Uterus (tissue), 2 donors: Measurements from ENCODE around the gene TFF1.

Experiments
- CTCF ChIP-seq, 4 experiments: fragments of 200-600 bp in 2 of 4; fragments of 450-650 bp in 2 of 4; sonication (generic) in 2 of 4; IDR thresholded peaks; one replicate each; pipeline ENCODE4 v1.5.1; 2016 to 2019; ENCODE audit warnings: antibody characterized with exemption in 4 of 4, mild to moderate bottlenecking in 2 of 4, moderate library complexity in 1 of 4
- POLR2A ChIP-seq, 2 donors: fragments of 450-650 bp; IDR thresholded peaks; one replicate each; pipeline ENCODE4 v1.6.1; 2016; ENCODE audit warnings: antibody characterized with exemption in 2 of 2, mild to moderate bottlenecking in 1 of 2, moderate library complexity in 1 of 2

DNA sequence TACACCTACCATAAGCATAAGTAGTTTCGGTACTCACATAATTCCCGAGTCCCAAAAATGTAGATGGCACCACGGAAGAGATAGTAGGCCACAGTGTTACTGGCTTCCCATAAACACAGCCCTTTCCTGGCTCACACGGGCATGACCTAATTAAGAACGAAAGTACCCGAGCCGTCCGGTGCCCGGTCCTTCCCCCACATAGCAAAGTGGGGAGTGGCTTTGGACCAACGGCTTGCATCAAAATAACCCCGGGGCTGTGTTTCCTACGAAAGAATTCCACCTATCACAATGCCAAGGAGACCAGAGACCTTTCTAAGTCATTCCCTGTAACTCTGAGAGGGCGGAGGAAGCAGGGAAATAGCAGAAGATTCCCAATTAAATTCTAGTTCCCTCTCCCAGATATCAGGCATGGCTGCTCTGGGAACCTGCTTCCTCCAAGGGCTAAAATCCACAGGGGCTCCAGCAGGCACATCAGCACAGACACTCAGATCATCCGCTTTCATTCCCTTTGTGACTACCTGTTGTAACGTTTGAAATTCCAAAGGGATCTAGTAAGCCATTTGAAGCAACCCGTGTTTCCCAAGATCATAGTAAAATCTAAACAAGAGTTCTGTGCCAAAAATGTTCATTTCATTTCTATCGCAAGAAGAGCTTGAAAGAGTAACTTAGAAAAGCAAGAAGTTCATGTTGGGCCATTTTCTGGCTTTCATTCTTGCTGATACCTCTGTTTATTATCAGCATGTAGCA is 29.7 kb upstream of the TFF1 start, which contains the start of gene TMPRSS3:
- TF ChIP-seq CTCF (IDR thresholded peaks at IDR 0.05) = no peak
- TF ChIP-seq POLR2A (IDR thresholded peaks at IDR 0.05) = no peak
